SHP77 treated with DMSO at 0.1 percent for 48 hours (cell line): ENCODE data around the gene ADGB.
A peak's percentile ranks its signal among the peaks of the same experiment; 100 is the strongest.

Experiments
- DNase-seq: peaks from one replicate; lab custom pipeline; 2025; lab: John Stamatoyannopoulos, UW

Gene ADGB

GRCh38 chr6:146634022-146634421, 35.2 kb downstream of the ADGB start:
- DNase-seq: no peak

GRCh38 chr6:146635165-146635564, 36.4 kb downstream of the ADGB start:
- no peak for DNase-seq

- no peak for DNase-seq
Observed at GRCh38 chr6:146636481-146636880, 37.7 kb downstream of the ADGB start.

GRCh38 chr6:146642921-146643320, 44.1 kb downstream of the ADGB start:
- no peak for DNase-seq

GRCh38 chr6:146650799-146651481, 52.2 kb downstream of the ADGB start:
- DNase-seq: no peak

GRCh38 chr6:146651482-146651863, 52.7 kb downstream of the ADGB start:
- no peak for DNase-seq

- DNase-seq: no peak
Observed at GRCh38 chr6:146657432-146657831, 58.7 kb downstream of the ADGB start.

- no peak for DNase-seq
Observed at GRCh38 chr6:146664871-146665360, 66.1 kb downstream of the ADGB start.

GRCh38 chr6:146666909-146667308, 68.1 kb downstream of the ADGB start:
- DNase-seq: no peak

- no peak for DNase-seq
Observed at GRCh38 chr6:146670161-146670560, 71.4 kb downstream of the ADGB start.

GRCh38 chr6:146673069-146673468, 74.3 kb downstream of the ADGB start:
- no peak for DNase-seq

- DNase-seq: no peak
Observed at GRCh38 chr6:146679386-146679785, 80.6 kb downstream of the ADGB start.

- DNase-seq: no peak
Observed at GRCh38 chr6:146682919-146683318, 84.1 kb downstream of the ADGB start.

GRCh38 chr6:146689806-146690205, 91.0 kb downstream of the ADGB start:
- no peak for DNase-seq

- no peak for DNase-seq
Observed at GRCh38 chr6:146693342-146693741, 94.6 kb downstream of the ADGB start.

- DNase-seq: no peak
Observed at GRCh38 chr6:146697921-146698320, 99.1 kb downstream of the ADGB start.

- DNase-seq: peak; percentile 16
Observed at GRCh38 chr6:146700078-146700686, 101.4 kb downstream of the ADGB start.

GRCh38 chr6:146701632-146702031, 102.9 kb downstream of the ADGB start:
- no peak for DNase-seq

GRCh38 chr6:146709036-146709622, 110.4 kb downstream of the ADGB start:
- no peak for DNase-seq

- DNase-seq: no peak
Observed at GRCh38 chr6:146719387-146719786, 120.6 kb downstream of the ADGB start.

GRCh38 chr6:146739696-146740095, 140.9 kb downstream of the ADGB start:
- DNase-seq: no peak

- DNase-seq: no peak
Observed at GRCh38 chr6:146741609-146742008, 142.8 kb downstream of the ADGB start.

GRCh38 chr6:146753306-146753705, 154.5 kb downstream of the ADGB start:
- no peak for DNase-seq
